ENCODE results near the gene FARS2. TPM values are rescaled to one million over a fixed set of nuclear protein-coding genes. Genes with fewer than 3 reads are reported as not detected.

FARS2 gene
- polyA plus RNA-seq, 2 of the 4 experiments (the other 2 are of a cell fraction) = 12.9 to 17.5 TPM

GRCh38 chr6:5731435-5731834 is 470.1 kb downstream of the FARS2 start:
- H3K27ac ChIP-seq = no peak overlapping the region
- ATAC-seq = no peak
- 91% methylated on average over 7 of the region's 7 CpGs for WGBS (ENCODE audit: missing lambda C conversion rate)

GRCh38 chr6:5732496-5732895 is 471.2 kb downstream of the FARS2 start:
- H3K9me3 ChIP-seq = no peaks in the 10 kb centered on the region
- H3K27ac ChIP-seq = no peak overlapping the region
- no peak for DNase-seq (ENCODE audit: low read depth in 1 of 2, low spot score in 1 of 2)
- no peak overlapping the region for H3K4me2 ChIP-seq
- no peak overlapping the region for H3K4me3 ChIP-seq
- ChIA-PET CTCF (no interaction called here), POLR2A (no interaction called here)
- WGBS (ENCODE audit: missing lambda C conversion rate) = 87% methylated on average over 6 of the region's 6 CpGs
- no peak for FAIRE-seq
- no peak for ATAC-seq
- H3K4me1 ChIP-seq = no peaks in the 10 kb centered on the region
- TF ChIP-seq BCL3 (IDR thresholded peaks at IDR 0.05) = no peak
- no peak for TF ChIP-seq BHLHE40 (IDR thresholded peaks at IDR 0.05; ENCODE audit: low read depth, low read length)
- TF ChIP-seq HMGXB4 (CRISPR knock-in tag; IDR thresholded peaks at IDR 0.05; ENCODE audit: borderline replicate concordance) = no peak
- no peak for TF ChIP-seq MAZ (IDR thresholded peaks at IDR 0.05; ENCODE audit: borderline replicate concordance, low read depth, low read length)
- no peak for TF ChIP-seq ZNF302 (CRISPR knock-in tag; IDR thresholded peaks at IDR 0.05)
- no peak for TF ChIP-seq FOSB (CRISPR knock-in tag; IDR thresholded peaks at IDR 0.05)
- no peak for TF ChIP-seq CHD2 (IDR thresholded peaks at IDR 0.05; ENCODE audit: low read length, partially characterized antibody)
- TF ChIP-seq KDM5A (IDR thresholded peaks at IDR 0.05) = no peak
- no peak for TF ChIP-seq NR3C1 (IDR thresholded peaks at IDR 0.05)
- no peak for TF ChIP-seq RCOR1 (IDR thresholded peaks at IDR 0.05; ENCODE audit: low read depth, low read length)
- no peak for TF ChIP-seq REST (IDR thresholded peaks at IDR 0.05)
- no peak for TF ChIP-seq MAX (IDR thresholded peaks at IDR 0.05)

More at GRCh38 chr6:5731435-5731834, 470.1 kb downstream of the FARS2 start:
- DNase-seq (ENCODE audit: low read depth in 1 of 2, low spot score in 1 of 2) (no peak), FAIRE-seq (no peak)
- Histone ChIP-seq H3K4me3 (no peak overlapping the region), H3K4me1 (no peaks in the 10 kb centered on the region), H3K9me3 (no peaks in the 10 kb centered on the region), H3K4me2 (no peak overlapping the region)
- POLR2A ChIA-PET = no interaction called here
- CTCF ChIA-PET = no interaction called here
- no peak for TF ChIP-seq E2F6 (IDR thresholded peaks at IDR 0.05; ENCODE audit: borderline replicate concordance, low read depth)
- no peak for TF ChIP-seq PHF8 (IDR thresholded peaks at IDR 0.05; ENCODE audit: borderline replicate concordance, low read depth)
- no peak for TF ChIP-seq CHD2 (IDR thresholded peaks at IDR 0.05; ENCODE audit: low read length, partially characterized antibody)
- TF ChIP-seq FOSB (CRISPR knock-in tag; IDR thresholded peaks at IDR 0.05) = no peak
- no peak for TF ChIP-seq HEYL (CRISPR knock-in tag; IDR thresholded peaks at IDR 0.05)
- no peak for TF ChIP-seq NR3C1 (IDR thresholded peaks at IDR 0.05)
- TF ChIP-seq SREBF2 (IDR thresholded peaks at IDR 0.05) = no peak
- TF ChIP-seq FOSL2 (IDR thresholded peaks at IDR 0.05) = no peak
- no peak for TF ChIP-seq FOSL2 (CRISPR knock-in tag; IDR thresholded peaks at IDR 0.05)
- TF ChIP-seq BCL3 (IDR thresholded peaks at IDR 0.05) = no peak
- no peak for TF ChIP-seq CHD4 (IDR thresholded peaks at IDR 0.05; ENCODE audit: borderline replicate concordance)
- no peak for TF ChIP-seq FOXS1 (CRISPR knock-in tag; IDR thresholded peaks at IDR 0.05)
- no peak for TF ChIP-seq TP53 (CRISPR knock-in tag; IDR thresholded peaks at IDR 0.05)
- TF ChIP-seq MAX (IDR thresholded peaks at IDR 0.05) = no peak

All from A549 (cell line).